ENCODE results near the gene MOSPD2. TPM values are rescaled to one million over a fixed set of nuclear protein-coding genes. Genes with fewer than 3 reads are reported as not detected.

The MOSPD2 gene
- total and polyA plus RNA-seq, 2 of the 4 experiments (the other 2 are of a cell fraction) = 14.1 to 22.2 TPM

GRCh38 chrX:14865201-14865600 is 8.0 kb upstream of the MOSPD2 start:
- TF ChIP-seq SMC3 (IDR thresholded peaks at IDR 0.05; ENCODE audit: low read depth, low read length) = no peak
- TF ChIP-seq RAD21 (IDR thresholded peaks at IDR 0.05; ENCODE audit: low read length) = no peak
- TF ChIP-seq FOS (IDR thresholded peaks at IDR 0.05; ENCODE audit: low read depth, low read length) = no peak
- TF ChIP-seq MAFK (IDR thresholded peaks at IDR 0.05; ENCODE audit: low read depth, low read length) = no peak
- TF ChIP-seq CEBPB (IDR thresholded peaks at IDR 0.05; ENCODE audit: low read depth, low read length) = peak; percentile 41; the same call in 1 of the 2 replicates
- ChIA-PET CTCF (no interaction called here), POLR2A (ENCODE audit: unreplicated experiment) (no interaction called here)
- Histone ChIP-seq H3K18ac (ENCODE audit: low read depth, low read length) (peak overlapping the region; percentile 42), H3K14ac (replicated peaks; ENCODE audit: low read depth, low read length) (no peak overlapping the region), H3K9me3 (ENCODE audit: control insufficient read depth, insufficient read depth, low read length) (peaks cover 2% of the 10 kb centered on the region; the same call in 1 of the 2 replicates), H3K4me1 (ENCODE audit: control insufficient read depth, insufficient read depth, low read length) (no peaks in the 10 kb centered on the region), H2BK120ac (ENCODE audit: low read depth, low read length) (peak overlapping the region; percentile 77), H3K79me1 (ENCODE audit: low read depth in 1 of 2, low read length in 2 of 2) (no peaks in the 10 kb centered on the region), H3K4ac (ENCODE audit: low read depth, low read length) (no peak overlapping the region), H2BK15ac (ENCODE audit: low read depth, low read length) (no peak overlapping the region), H2AK9ac (replicated peaks; ENCODE audit: low read depth, low read length, poor library complexity) (no peak overlapping the region), H3K56ac (ENCODE audit: extremely low read depth, insufficient read depth, low read length) (peak overlapping the region; percentile 75; the same call in 1 of the 2 replicates), H3K4me2 (ENCODE audit: low read depth, low read length) (peak overlapping the region; percentile 52; the same call in 1 of the 2 replicates), H2AK5ac (ENCODE audit: low read depth, low read length) (no peak overlapping the region), H4K91ac (ENCODE audit: insufficient read depth, low read depth, low read length) (no peak overlapping the region), H2AFZ (replicated peaks; ENCODE audit: low read length, poor library complexity) (no peak overlapping the region), H2BK20ac (ENCODE audit: low read depth, low read length) (no peak overlapping the region), H4K20me1 (ENCODE audit: insufficient read depth, low read length) (no peaks in the 10 kb centered on the region), H3K27ac (ENCODE audit: insufficient read depth, low read length) (peak overlapping the region; percentile 79; the same call in 1 of the 2 replicates), H3K9ac (ENCODE audit: low read depth, low read length) (no peak overlapping the region), H3K36me3 (ENCODE audit: control insufficient read depth, insufficient read depth, low read length) (no peaks in the 10 kb centered on the region), H4K8ac (ENCODE audit: low read depth in 2 of 2, low read length in 2 of 2) (peak overlapping the region; percentile 20 to 81; a peak in 2 of 4 replicates), H3K4me3 (ENCODE audit: insufficient read depth, low read depth, low read length) (no peak overlapping the region), H3K27me3 (ENCODE audit: control insufficient read depth, insufficient read depth, low read length) (no peaks in the 10 kb centered on the region), H4K5ac (ENCODE audit: low read depth, low read length) (peak overlapping the region; percentile 64; the same call in 1 of the 2 replicates), H3K9me1 (ENCODE audit: insufficient read depth, low read length) (no peaks in the 10 kb centered on the region), H3K23ac (ENCODE audit: low read depth, low read length) (no peak overlapping the region), H2BK5ac (ENCODE audit: low read depth, low read length, poor library complexity, severe bottlenecking) (peak overlapping the region; percentile 96)
- no CpG with 5 or more reads among the region's 1 CpG for WGBS, 2 experiments (ENCODE audit: extremely low coverage in 2 of 2, insufficient read length in 1 of 2)
- dilution Hi-C loops (cut with HindIII; ENCODE audit: low sequenced_read_pairs, unreplicated experiment) = no loop called here
- ATAC-seq (ENCODE audit: low read depth) = peak; percentile 49
- peak; percentile 41 for DNase-seq
- intact Hi-C loops (cut with micrococcal nuclease) = no loop called here
- BruUV-seq (replicated peaks) = no TSS peak
- in situ Hi-C loops (cut with MboI; ENCODE audit: low sequenced_read_pairs) = no loop called here
